Stimulated activated CD4-positive, alpha-beta T cell treated with anti-CD3 and anti-CD28 coated beads, Interleukin-12 subunit alpha, Interleukin-12 subunit beta, amount 100 ng/mL, for 24 hours (primary cell): ENCODE measurements around the gene ACE.
"Not testable (repeated sequence)": the region's sequence is repeated elsewhere in the genome, so short reads cannot be mapped to it uniquely, and the experiment has no call there.

Experiments
- DNase-seq, 2 experiments: peaks; one replicate each; pipeline ENCODE4 v3.0.0-alpha.2; 2020; ENCODE audit warnings: low read depth in 2 of 2

ACE gene

DNA sequence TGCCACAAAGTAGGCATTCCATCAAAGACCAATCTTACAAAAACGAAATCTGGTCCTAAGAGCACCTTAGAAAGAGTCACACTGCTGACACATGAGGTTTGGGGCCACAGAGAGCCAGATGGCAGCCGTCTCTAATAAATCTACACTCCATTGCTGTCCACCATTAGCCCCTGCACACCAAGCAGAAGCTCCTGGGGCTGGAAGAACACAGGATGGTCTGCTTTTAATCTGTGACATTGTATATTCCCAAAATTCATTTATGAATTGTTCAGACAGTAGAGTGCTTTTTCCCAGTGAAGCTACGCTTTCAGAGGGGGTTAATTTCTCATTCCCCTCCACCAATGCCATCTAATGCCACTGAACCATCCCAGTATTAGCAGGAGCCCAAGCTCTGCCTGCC, 32.4 kb upstream of the ACE start:
- DNase-seq = no peak

DNA sequence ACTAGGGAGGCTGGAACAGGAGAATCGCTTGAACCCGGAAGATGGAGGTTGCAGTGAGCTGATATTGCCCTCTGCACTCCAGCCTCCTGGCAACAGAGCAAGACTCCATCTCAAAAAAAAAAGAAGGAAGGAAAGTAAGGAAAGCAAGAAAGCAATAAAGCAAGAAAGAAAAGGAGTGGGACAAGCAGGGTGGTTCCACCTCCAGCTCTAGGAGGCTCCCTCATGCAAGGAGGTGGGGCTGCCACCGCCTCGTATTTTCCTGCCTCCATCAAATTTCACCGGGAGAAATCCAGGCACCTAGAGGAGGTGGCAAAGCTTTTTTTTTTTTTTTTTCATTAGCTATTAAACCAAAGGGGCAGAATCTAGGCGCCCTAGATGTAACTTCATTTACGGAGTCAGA, 31.8 kb upstream of the ACE start:
- DNase-seq = no peak

DNA sequence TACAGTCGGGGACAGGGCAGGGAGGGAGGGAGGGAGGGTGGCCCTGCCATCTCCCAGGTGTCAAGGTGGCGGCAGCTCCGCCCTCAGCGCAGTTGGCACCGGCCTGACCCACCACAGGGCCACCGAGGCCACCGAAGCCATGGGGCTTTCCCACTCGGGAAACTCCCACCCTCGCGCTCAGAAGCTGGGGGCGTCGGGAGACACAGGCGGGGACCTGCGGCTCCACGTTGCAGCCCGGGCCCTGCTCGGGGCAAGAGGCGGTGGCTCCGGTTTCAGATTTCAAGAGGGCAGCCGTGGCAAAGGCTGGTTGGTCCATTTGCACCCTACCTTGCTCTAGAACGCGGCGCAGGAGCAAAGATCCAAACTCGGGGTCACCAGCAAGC, 31.3 kb upstream of the ACE start:
- DNase-seq = no peak

DNA sequence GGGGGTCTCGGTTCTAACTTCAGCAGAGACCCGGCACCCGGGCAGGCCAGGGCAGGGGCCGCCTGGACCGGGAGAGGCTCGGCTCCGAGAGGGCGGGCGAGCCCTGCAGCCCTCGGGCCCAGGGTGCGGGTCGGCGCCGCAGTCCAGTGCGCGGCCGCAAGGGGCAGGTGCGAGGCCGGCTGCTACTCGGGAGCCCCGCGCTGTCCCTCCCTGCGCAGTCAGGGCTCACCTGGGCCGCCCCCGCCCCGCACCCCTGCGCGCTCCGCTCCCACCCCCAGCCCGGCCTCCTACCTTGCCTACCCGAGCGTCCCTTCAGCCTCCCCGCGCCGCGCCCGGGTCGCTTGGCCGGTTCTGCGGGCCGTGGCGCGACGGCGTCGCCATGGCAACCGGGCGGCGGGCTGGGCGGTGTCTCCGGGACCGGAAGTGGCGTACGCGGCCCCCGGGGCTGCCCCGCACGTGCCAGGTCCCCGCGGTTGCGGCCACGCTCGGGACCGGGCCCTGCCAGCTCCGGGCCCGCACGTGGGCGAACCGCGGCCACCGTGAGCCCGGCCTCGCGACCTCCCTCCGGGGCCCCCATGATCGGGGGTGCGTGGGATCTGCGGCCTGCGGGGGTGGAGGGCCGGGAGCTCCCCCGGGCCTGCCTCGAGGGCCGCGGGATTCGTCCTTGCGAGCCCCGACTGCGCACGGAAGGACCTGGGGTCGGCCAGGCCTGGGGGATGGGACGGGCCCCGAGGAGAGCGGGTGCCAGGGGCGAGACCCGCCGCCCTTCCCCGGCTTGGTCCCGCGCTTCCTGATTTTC, 30.7 kb upstream of the ACE start, which contains the start of gene CYB561:
Gene CYB561, minus strand, starts transcription at position 353 of the 799 bp plus-strand sequence. CDS start 8,759 bp downstream, outside the sequence.
- peak; percentile 34 to 56 for DNase-seq

DNA sequence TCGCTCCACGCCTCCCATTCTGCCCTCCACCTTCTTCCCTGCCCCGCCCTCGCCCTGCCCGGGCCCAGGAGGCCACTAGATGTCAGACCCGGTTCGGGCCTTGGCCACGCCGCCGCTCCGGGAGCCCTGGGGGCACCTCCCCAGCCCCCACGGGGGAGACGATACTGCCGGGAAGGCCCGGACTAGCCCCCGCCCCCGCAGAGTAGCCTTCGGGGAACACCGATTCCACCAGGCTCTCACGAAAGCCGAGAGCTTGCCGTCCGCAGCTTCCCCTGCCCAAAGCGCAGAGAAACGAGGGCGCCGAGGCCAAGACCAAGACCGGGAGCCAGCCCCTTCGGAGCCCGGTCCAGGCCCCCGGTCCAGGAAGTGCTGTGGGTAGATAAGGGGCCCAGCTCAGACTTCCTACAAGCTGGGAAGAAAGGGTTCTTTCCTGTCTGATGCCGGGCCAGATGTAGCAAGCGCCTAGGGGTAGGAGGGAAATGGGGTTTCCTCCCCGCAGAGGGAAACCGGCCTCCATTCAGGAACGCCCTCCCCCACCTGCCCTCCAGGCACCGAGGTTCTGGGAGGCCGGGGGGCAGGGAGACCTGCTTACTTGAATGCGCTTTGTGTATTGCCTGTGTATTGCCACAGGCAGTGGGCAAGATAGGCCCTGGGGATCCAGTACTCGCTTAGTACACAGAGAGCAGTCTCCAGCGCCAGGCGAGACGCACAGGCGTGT, 29.9 kb upstream of the ACE start:
- DNase-seq = peak in 1 of 2 experiments; percentile 36

DNA sequence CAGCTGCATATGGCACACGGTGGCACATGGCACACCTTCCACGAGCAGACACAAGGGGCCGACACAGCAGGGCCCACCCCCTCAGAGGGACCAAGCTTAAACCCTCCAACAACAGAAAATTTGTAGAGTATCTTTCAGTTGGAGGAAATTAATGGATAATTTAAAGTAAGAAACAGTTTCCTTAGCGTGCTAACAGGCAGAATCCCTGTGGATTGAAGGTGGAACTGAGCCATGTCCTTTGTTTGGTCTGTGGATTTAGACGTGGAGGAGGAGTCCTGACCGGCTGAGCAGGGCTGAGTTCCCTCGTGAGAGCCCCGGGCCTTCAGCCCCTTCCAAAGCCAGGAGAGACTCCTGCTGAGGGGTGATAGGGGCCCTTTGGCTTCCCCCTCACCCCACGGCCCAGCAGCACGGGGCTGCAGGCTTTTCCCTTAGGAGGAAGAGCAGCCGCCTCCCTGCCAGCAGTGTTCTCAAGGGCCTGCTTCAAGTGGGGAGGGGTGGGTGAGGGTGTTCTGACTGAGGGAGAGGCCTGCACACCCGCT, 29.3 kb upstream of the ACE start:
- DNase-seq = no peak

DNA sequence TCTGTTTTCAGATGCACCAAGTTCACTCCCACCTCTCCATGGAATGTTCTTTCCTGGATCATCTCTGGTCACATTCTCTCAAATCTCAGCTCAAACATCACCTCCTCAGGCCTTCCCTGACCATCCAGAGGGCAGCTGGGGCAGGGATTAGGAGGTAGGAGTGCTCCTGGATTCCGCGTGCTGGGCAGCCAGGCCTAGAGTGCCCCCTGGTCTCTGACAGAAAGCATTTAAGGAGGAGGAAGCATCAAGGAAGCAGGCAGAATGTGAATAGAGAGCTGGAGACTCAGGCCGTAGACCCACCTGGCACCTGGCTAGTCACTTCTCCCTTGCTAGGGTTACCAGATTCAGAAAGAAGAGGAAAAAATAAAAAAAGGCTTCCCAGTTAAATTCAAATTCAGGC, 28.2 kb upstream of the ACE start:
- DNase-seq = no peak

DNA sequence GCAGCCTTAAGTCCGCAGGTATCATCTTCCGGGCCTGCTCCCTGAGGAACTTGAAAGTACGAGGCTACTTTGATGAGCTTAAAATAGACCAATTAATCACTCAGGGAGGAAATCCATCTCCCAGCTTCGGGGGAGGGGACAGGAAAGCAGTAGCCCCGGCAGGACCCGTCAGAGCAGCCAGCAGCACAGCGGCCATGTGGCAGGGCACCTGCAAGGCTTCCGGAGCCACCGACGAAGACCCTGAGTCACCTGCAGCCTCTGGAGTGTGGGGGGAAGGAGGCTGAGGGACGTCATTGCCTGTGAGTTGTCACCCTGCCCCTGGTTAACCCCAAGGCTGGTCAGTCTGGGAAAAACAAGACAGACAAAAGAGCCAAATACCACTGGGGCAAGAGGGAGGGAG, 26.3 kb upstream of the ACE start:
- DNase-seq = no peak

DNA sequence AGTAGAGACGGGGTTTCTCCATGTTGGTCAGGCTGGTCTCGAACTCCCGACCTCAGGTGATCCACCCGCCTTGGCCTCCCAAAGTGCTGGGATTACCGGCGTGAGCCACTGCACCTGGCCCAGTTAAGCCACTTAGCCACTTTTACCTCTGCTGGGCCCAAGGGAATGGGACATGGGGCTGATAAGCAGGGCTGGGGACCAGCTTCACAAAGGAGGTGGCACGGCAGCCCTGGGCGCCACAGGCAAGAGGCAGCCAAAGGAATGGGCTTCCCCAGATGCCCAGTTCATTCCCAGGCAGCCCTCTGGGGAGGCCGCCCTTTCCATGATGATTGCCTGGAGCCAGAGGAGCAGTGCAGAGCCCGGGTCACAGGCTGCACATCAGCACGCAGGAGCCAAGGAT, 25.7 kb upstream of the ACE start:
- no peak for DNase-seq

DNA sequence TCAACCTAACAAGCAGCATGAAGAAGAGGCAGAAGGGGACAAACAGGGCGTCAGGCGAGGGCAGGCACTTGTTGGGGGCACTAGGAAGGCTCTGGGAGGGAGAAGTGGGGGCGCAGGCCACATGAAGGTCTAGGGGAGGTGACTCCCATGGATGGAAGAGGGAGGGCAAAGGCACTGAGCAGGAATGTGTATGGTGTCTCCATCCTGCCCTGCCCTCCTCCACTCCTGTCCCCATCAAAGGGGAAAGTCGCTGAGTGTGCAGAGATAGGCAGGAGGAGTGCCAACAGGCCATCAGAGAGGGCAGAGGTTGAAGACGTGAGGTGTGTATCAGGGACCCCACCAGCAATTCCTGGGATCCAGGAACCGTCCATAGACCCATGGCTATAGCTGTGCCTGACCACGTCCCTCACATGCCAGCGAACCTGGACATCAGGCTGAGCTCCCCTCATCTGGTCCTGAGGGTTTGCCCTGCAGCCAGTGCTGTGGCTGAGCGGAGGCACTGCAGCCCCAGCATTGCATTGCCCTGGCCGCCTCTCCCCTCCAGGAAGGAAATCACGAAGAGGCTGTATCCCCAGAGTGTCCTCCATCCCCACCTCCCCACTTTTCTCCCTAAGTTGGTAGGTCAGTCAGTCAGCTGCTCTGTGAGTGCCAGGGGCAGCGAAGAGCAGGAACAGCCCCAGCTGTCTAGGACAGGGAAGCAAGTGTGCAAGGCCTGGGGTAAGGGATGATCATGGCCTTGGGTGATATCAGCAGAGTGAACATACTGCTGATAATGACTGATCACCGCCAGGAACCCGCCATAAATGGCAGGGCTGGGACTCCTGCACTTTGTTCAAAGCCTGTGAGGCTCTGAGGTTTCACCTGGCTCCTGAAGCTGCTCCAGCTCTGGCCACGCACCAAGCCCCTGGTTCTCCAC, 24.6 kb upstream of the ACE start:
- DNase-seq = no peak

DNA sequence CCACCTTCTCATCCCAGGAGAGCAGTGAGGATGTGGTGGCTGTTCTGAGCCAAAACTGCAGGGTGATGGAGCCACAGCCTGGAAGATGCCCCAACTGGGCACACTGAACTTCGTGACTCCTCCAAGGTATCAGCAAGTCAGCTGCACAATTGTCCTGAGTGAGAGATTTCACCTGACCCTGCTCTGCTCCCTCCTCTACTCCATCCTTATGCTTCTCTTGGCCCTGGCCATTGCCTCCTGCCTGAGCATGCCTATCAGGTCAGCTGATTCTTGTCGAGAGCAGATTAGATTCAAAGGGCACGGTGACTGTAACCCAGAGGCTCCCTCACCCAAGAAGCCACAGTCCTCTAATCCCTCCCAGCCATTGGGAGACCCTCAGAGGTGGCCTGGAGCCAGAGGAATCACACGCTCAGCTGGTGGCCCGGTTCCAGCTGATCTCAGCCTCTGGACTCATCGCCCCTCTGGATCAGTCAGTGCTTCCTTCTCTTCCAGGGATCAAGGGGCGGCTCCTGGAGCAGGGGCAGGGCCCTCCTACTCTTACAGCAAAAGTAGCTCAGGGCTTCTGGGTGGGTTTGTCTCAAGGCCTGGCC, 23.8 kb upstream of the ACE start:
- DNase-seq = no peak

DNA sequence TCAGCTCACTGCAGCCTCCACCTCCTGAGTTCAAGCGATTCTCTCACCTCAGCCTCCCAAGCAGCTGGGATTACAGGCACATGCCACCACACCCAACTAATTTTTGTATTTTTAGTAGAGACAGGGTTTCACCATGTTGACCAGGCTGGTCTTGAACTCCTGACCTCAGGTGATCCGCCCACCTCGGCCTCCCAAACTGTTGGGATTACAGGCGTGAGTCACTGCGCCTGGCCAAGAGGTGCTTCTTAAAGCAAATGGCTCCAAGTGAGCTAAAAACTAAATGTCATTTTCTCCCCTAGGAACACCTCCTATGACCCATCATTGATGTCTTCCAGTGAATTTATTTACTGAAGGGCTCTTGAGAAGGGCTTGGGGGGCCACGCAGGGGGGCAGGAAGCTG, 22.5 kb upstream of the ACE start:
- not testable (repeated sequence) for DNase-seq

DNA sequence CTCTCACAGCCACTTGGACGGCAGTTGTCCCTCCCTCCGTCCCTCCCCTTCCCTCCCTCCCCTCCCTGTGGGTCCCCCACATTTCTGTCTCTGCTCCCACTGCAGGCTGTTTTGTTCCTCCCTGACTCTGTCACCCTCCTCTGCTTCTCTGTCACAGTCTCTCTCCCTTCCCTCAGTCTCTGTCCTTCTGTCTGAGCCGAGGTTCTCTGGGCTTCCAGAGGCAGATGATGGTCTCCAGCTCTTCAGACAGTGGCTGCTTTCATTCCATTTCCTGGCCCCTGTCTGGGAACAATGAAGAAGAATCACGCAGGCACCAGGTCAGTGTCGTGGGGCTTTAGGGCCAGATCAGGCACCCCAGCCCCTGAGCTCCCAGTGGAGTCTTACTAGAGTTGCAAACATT, 21.9 kb upstream of the ACE start:
- no peak for DNase-seq

DNA sequence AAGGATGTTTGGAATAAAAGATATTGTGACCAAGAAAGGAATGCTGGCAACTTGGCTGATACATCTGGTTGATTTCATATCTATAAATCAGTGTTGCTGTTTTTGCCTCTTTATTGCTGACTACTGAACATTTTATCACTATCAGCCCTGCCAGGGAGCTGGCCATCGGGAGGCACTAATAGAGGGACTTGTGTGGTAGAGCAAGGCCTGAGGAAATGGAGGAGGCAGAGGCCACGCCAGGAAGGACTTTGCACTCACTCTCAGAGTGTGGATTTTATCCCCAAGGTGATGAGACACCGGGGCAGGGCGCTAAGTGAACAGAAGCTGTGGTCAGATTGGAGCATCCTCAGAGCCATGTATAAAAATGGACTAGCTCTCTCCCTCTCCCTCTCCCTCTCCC, 21.4 kb upstream of the ACE start:
- DNase-seq = no peak

DNA sequence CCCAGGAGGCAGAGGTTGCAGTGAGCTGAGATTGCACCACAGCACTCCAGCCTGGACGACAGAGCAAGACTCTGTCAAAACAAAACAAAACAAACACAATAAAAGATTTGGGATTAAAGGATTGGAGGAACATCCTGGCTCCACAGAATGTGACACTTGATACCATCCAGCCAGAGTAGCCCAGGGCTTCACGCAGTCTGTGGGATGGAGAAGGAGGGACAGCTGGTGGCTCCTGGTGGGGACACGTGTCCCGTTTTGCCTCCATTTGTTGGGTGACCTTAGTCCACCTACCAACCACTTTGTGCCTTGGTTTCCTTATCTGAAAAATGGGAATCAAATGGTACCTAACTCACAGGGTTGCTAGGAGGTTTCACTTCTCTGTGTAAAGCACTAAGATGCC, 18.4 kb upstream of the ACE start:
- no peak for DNase-seq

DNA sequence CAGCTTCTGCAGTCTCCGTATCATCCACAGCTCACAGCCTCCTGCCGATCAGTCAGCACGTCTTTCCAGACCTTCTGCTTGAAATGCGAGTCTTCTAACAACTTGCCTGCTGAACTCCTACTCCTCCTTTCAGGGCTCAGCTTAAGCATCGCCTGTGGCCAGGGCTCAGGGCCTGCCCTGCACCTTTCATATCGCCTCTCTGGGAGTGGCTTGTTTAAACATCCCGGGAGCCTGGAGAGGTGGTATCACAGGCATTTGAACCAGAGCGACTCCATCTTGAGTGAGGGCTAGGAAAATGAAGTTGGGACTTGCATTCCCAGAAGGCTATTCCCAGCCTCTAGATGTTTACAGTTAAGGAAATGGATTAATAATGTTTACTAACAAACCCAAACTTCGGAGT, 16.8 kb upstream of the ACE start:
- DNase-seq = no peak

DNA sequence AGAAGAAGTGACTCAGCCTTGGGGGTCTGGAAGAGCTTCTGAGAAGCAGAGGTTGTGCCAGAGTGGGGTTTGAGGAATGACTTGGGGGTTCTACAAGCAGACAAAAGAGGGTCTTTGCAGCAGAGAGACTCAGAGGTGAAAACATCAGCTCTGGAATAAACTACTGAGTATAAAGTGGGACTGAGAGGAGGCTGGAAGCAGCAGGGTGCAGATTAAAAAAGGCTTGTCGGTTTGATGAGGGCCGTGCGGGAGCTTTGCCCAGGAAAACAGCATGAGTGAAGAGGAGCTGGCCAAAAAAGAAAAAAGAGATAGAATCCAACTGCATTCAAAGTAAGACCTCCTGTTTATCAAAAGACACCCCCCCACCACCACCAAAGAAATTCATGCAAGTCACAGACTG, 13.1 kb upstream of the ACE start:
- no peak for DNase-seq

DNA sequence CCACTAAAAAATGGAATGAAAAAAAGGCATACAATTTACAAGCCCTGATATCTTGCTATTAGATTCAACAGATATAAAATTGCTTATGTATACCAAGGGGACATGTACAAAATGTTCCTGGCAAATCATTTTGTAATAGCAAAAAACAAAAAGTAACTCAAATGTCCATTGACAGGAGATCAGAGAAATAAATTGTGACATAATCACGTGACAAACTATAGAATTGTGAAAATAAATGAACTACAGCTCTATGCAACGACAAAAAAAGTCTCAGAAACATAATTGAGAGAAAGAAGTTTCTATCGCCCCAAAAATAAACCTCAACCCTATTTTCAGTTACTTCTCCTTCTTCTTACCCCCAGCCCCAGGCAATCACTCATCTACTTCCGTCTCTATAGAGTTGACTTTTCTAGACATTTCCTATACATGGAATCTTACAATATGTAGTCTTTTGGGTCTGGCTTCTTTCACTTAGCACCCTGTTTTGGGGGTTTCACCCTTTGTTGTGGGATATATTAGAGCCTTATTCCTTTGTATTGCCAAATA, 12.1 kb upstream of the ACE start:
- DNase-seq = no peak

DNA sequence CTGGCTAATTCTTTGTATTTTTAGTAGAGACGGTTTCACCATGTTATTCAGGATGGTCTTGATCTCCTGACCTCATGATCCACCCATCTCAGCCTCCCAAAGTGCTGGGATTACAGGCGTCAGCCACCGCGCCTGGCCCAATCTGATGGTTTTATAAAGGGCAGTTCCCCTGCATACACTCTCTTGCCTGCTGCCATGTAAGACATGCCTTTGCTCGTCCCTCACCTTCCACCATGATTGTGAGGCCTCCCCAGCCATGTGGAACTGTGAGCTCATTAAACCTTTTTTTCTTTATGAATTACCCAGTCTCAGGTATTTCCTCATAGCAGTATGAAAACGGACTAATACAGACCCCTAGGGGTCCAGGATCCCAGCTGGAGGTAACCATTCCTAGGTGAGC, 8.8 kb upstream of the ACE start:
- DNase-seq = not testable (repeated sequence)

DNA sequence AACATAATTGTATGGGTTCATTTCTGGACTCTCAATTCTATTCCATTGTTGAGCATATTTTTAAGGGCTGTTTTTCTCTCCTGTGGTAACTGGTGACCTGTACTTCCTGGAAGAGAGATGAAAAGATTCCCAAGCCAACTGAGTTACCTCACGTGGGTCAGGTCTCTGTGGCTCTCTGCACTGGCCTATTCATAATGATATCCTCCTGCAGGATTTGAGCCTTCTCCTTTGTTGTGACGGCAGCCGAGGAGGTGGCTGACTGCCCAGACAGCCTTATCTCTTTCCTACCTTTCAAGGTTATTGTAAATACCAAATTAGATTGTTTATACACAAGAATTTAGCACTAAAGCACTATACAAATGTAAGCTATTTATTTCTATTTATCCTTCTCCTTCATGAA, 2.7 kb upstream of the ACE start:
- no peak for DNase-seq
